Tibial nerve (tissue), 3 donors: Measurements from ENCODE around the gene SFTPB.

Experiments used
- CTCF ChIP-seq, 5 experiments: fragments of 200-600 bp in 3 of 5; fragments of 450-650 bp in 2 of 5; sonication (generic) in 3 of 5; IDR thresholded peaks; one replicate each; pipeline ENCODE4 v1.5.1; 2016 to 2019; ENCODE audit warnings: antibody characterized with exemption in 5 of 5, mild to moderate bottlenecking in 3 of 5, moderate library complexity in 2 of 5
- POLR2A ChIP-seq, 2 donors: fragments of 450-650 bp; IDR thresholded peaks; one replicate each; pipeline ENCODE4 v1.6.1; 2017; ENCODE audit warnings: antibody characterized with exemption in 2 of 2, mild to moderate bottlenecking in 2 of 2, moderate library complexity in 2 of 2

- TF ChIP-seq CTCF (IDR thresholded peaks at IDR 0.05) (peak in 3 of 5 experiments; percentile 7 to 27 (median 22)), POLR2A (IDR thresholded peaks at IDR 0.05) (no peak)
Observed at GRCh38 chr2:85648619-85649018, 19.4 kb downstream of the SFTPB start.
